ENCODE results near the gene SCAMP4. TPM values are rescaled to one million over a fixed set of nuclear protein-coding genes. Genes with fewer than 3 reads are reported as not detected.

The SCAMP4 gene
- total RNA-seq, 3 donors from 2014 or later: 41.4 to 66.6 (median 44.6) TPM

GRCh38 chr19:1957562-1958248 is 52.5 kb downstream of the SCAMP4 start:
- H3K4me3 ChIP-seq: no peak overlapping the region
- no peaks in the 10 kb centered on the region for H3K9me3 ChIP-seq
- no peak for TF ChIP-seq POLR2A (IDR thresholded peaks at IDR 0.05)
- no peak for TF ChIP-seq CTCF (IDR thresholded peaks at IDR 0.05)
- TF ChIP-seq POLR2AphosphoS5 (IDR thresholded peaks at IDR 0.05): no peak
- H3K27me3 ChIP-seq: no peaks in the 10 kb centered on the region
- H3K27ac ChIP-seq: no peak overlapping the region
- intact Hi-C loops (cut with DNase I; ENCODE audit: low total_unique reads): no loop called here
- no peak for DNase-seq (ENCODE audit: low spot score in 2 of 2)
- no peaks in the 10 kb centered on the region for H3K36me3 ChIP-seq
- no peaks in the 10 kb centered on the region for H3K4me1 ChIP-seq

GRCh38 chr19:1959928-1960589 is 54.9 kb downstream of the SCAMP4 start:
- TF ChIP-seq POLR2A (IDR thresholded peaks at IDR 0.05) (no peak), POLR2AphosphoS5 (IDR thresholded peaks at IDR 0.05) (no peak), CTCF (IDR thresholded peaks at IDR 0.05) (no peak)
- no peaks in the 10 kb centered on the region for H3K27me3 ChIP-seq
- intact Hi-C loops (cut with DNase I; ENCODE audit: low total_unique reads): no loop called here
- no peak overlapping the region for H3K4me3 ChIP-seq
- no peak for DNase-seq (ENCODE audit: low spot score in 2 of 2)
- no peaks in the 10 kb centered on the region for H3K4me1 ChIP-seq
- H3K36me3 ChIP-seq: no peaks in the 10 kb centered on the region
- no peaks in the 10 kb centered on the region for H3K9me3 ChIP-seq
- H3K27ac ChIP-seq: no peak overlapping the region

- TF ChIP-seq POLR2A (IDR thresholded peaks at IDR 0.05) (no peak), POLR2AphosphoS5 (IDR thresholded peaks at IDR 0.05) (no peak), CTCF (IDR thresholded peaks at IDR 0.05) (no peak)
- Histone ChIP-seq H3K36me3 (no peaks in the 10 kb centered on the region), H3K4me3 (peak overlapping the region in 1 of 3 donors; percentile 22), H3K4me1 (no peaks in the 10 kb centered on the region), H3K27me3 (no peaks in the 10 kb centered on the region), H3K9me3 (no peaks in the 10 kb centered on the region), H3K27ac (peak overlapping the region in 1 of 2 donors; percentile 43)
- no peak for DNase-seq (ENCODE audit: low spot score in 2 of 2)
- intact Hi-C loops (cut with DNase I; ENCODE audit: low total_unique reads): no loop called here
These were observed 56.0 kb downstream of the SCAMP4 start for GRCh38 chr19:1961000-1961883.

GRCh38 chr19:1962674-1963073 is 57.5 kb downstream of the SCAMP4 start:
- H3K36me3 ChIP-seq: no peaks in the 10 kb centered on the region
- intact Hi-C loops (cut with DNase I; ENCODE audit: low total_unique reads): no loop called here
- no peaks in the 10 kb centered on the region for H3K4me1 ChIP-seq
- no peak overlapping the region for H3K4me3 ChIP-seq
- DNase-seq (ENCODE audit: low spot score in 2 of 2): no peak
- TF ChIP-seq CTCF (IDR thresholded peaks at IDR 0.05): no peak
- TF ChIP-seq POLR2AphosphoS5 (IDR thresholded peaks at IDR 0.05): no peak
- no peak for TF ChIP-seq POLR2A (IDR thresholded peaks at IDR 0.05)
- no peaks in the 10 kb centered on the region for H3K27me3 ChIP-seq
- no peak overlapping the region for H3K27ac ChIP-seq
- H3K9me3 ChIP-seq: no peaks in the 10 kb centered on the region
